HepG2 (cell line): ENCODE data around the gene ELMOD3. TPM values are rescaled to one million over a fixed set of nuclear protein-coding genes. Genes with fewer than 3 reads are reported as not detected.
A peak's percentile ranks its signal among the peaks of the same experiment; 100 is the strongest.

Source experiments
- ATAC-seq: fragments of 200-7000 bp; cut with Tn5 transposase; 3 replicates; pipeline ENCODE4 v1.9.1; 2020; ENCODE audit warnings: mild to moderate bottlenecking, moderate library complexity
- BruUV-seq: library from RNA; stranded (reverse); fragments of 400-500 nt; replicated peaks from 2 replicates; lab custom pipeline; 2021; lab: Mats Ljungman, UMichigan
- CTCF ChIA-PET: fragments of 300-600 bp; formaldehyde crosslinking; extraction: SDS; loops from one replicate; lab custom pipeline; 2021; ENCODE audit warnings: low total read pairs, inconsistent platforms, low intra/inter-chr PET ratio; lab: Yijun Ruan, JAX
- POLR2A ChIA-PET: fragments of 350-600 bp; sonication (Branson Sonifier 250); formaldehyde crosslinking; loops from one replicate; lab custom pipeline; 2020; ENCODE audit warnings: antibody characterized with exemption, inconsistent platforms; lab: Yijun Ruan, JAX
- DNase-seq: peaks from one replicate; pipeline ENCODE4 v3.0.0-alpha.2; 2015; ENCODE audit warnings: low spot score
- FAIRE-seq: peaks from 3 replicates; lab custom pipeline; 2011; peaks lifted over from hg19 to GRCh38; lab: Jason Lieb, UNC
- H2AFZ ChIP-seq: one replicate; pipeline ENCODE4 v1.6.1; 2011; ENCODE audit warnings: low read length, inconsistent platforms
- H3K27ac ChIP-seq: fragments of 300-600 bp; 3 replicates; pipeline ENCODE4 v1.8.0; 2011; ENCODE audit warnings: mixed run types, mild to moderate bottlenecking, mixed read lengths, low read length, inconsistent platforms; ENCODE audit not compliant: insufficient read depth; ENCODE audit errors: extremely low read length
- H3K27me3 ChIP-seq, 2 experiments: fragments of 200-600 bp in 1 of 2; 2 replicates in 1 of 2; 3 replicates in 1 of 2; pipeline versions ENCODE4 v1.6.0 to v1.8.0; 2011; ENCODE audit warnings: low read length in 2 of 2, mild to moderate bottlenecking in 2 of 2, moderate library complexity in 2 of 2, inconsistent platforms in 1 of 2; ENCODE audit not compliant: insufficient read depth in 2 of 2, control insufficient read depth in 1 of 2
- H3K36me3 ChIP-seq, 2 experiments: fragments of 200-600 bp in 1 of 2; replicated peaks in 1 of 2; 2 replicates in 1 of 2; 3 replicates in 1 of 2; pipeline versions ENCODE4 v1.5.1 to v1.8.0; 2011; ENCODE audit warnings: low read length in 2 of 2, inconsistent platforms in 1 of 2; ENCODE audit not compliant: insufficient read depth in 2 of 2, control insufficient read depth in 1 of 2
- H3K4me1 ChIP-seq: 2 replicates; pipeline ENCODE4 v1.5.1; 2012; ENCODE audit warnings: low read length, inconsistent platforms; ENCODE audit not compliant: insufficient read depth
- H3K4me2 ChIP-seq: 2 replicates; pipeline ENCODE4 v1.6.0; 2011; ENCODE audit warnings: low read depth, low read length, inconsistent platforms
- H3K4me3 ChIP-seq, 3 experiments: fragments of 200-600 bp in 1 of 3; sonication (generic), shearing (Covaris generic) in 1 of 3; replicated peaks in 1 of 3; 2 replicates each; pipeline ENCODE4 v1.5.1; 2011 to 2016; ENCODE audit warnings: low read length in 3 of 3, inconsistent platforms in 2 of 3, low read depth in 2 of 3, mild to moderate bottlenecking in 2 of 3, control low read depth in 1 of 3, mixed read lengths in 1 of 3; ENCODE audit not compliant: insufficient read depth in 1 of 3
- H3K79me2 ChIP-seq: one replicate; pipeline ENCODE4 v1.6.1; 2011; ENCODE audit warnings: low read length, inconsistent platforms; ENCODE audit not compliant: insufficient read depth
- H3K9ac ChIP-seq: 2 replicates; pipeline ENCODE4 v1.6.0; 2011; ENCODE audit warnings: mild to moderate bottlenecking, low read depth, low read length, inconsistent platforms; ENCODE audit not compliant: insufficient read depth
- H3K9me3 ChIP-seq: 2 replicates; pipeline ENCODE4 v1.5.1; 2012; ENCODE audit warnings: mild to moderate bottlenecking, low read length
- H4K20me1 ChIP-seq: 2 replicates; pipeline ENCODE4 v1.6.0; 2011; ENCODE audit warnings: inconsistent platforms, mild to moderate bottlenecking, low read length, moderate library complexity; ENCODE audit not compliant: insufficient read depth
- HNRNPL ChIP-seq: fragments of 200-400 bp; formaldehyde crosslinking; IDR thresholded peaks from 2 replicates; pipeline ENCODE4 v1.6.1; 2017; ENCODE audit warnings: mild to moderate bottlenecking, low read depth, low read length
- KDM5B ChIP-seq: sonication (generic); formaldehyde crosslinking; IDR thresholded peaks from 2 replicates; pipeline ENCODE4 v1.4.0; 2020; ENCODE audit warnings: missing genetic modification reagents, mild to moderate bottlenecking, borderline replicate concordance
- MXD1 ChIP-seq: sonication (generic); formaldehyde crosslinking; IDR thresholded peaks from 2 replicates; pipeline ENCODE4 v1.4.0; 2020; ENCODE audit warnings: mild to moderate bottlenecking, missing genetic modification reagents
- NR0B2 ChIP-seq: sonication (generic); formaldehyde crosslinking; IDR thresholded peaks from 2 replicates; pipeline ENCODE4 v1.4.0; 2020; ENCODE audit warnings: mild to moderate bottlenecking, missing genetic modification reagents
- NRL ChIP-seq: sonication (generic); formaldehyde crosslinking; IDR thresholded peaks from 2 replicates; pipeline ENCODE4 v1.5.0; 2020; ENCODE audit warnings: missing genetic modification reagents, mild to moderate bottlenecking, moderate library complexity, borderline replicate concordance
- PITX1 ChIP-seq: sonication (generic); formaldehyde crosslinking; IDR thresholded peaks from 2 replicates; pipeline ENCODE4 v1.5.1; 2020; ENCODE audit warnings: mild to moderate bottlenecking, missing genetic modification reagents
- TRAFD1 ChIP-seq: sonication (generic); formaldehyde crosslinking; IDR thresholded peaks from 2 replicates; pipeline ENCODE4 v1.5.1; 2020; ENCODE audit warnings: missing genetic modification reagents, mild to moderate bottlenecking, borderline replicate concordance
- ZNF263 ChIP-seq: sonication (generic); formaldehyde crosslinking; IDR thresholded peaks from 2 replicates; pipeline ENCODE4 v1.4.0; 2020; ENCODE audit warnings: missing genetic modification reagents
- ZNF274 ChIP-seq: sonication (generic); formaldehyde crosslinking; IDR thresholded peaks from 2 replicates; pipeline ENCODE4 v1.5.1; 2020; ENCODE audit warnings: mild to moderate bottlenecking, missing genetic modification reagents
- ZNF639 ChIP-seq: conservative IDR thresholded peaks from 2 replicates; pipeline ENCODE4 v1.6.1; 2018; ENCODE audit warnings: missing genetic modification reagents
- ZNF687 ChIP-seq: sonication (generic); formaldehyde crosslinking; IDR thresholded peaks from 2 replicates; pipeline ENCODE4 v1.5.1; 2020; ENCODE audit warnings: mild to moderate bottlenecking, missing genetic modification reagents, moderate library complexity
- ZNF770 ChIP-seq: sonication (generic); formaldehyde crosslinking; IDR thresholded peaks from 2 replicates; pipeline ENCODE4 v1.5.0; 2020; ENCODE audit warnings: mild to moderate bottlenecking, missing genetic modification reagents
- WGBS: methylation state at CpG from one replicate; pipeline ENCODE4 v1.1.6; 2017; ENCODE audit warnings: low lambda C conversion rate; 5-methylcytosine and 5-hydroxymethylcytosine counted together
- in situ Hi-C: cut with HindIII; loops from 2 replicates; pipeline ENCODE4 v1.10.0; 2017; ENCODE audit warnings: low pct_unique_long_range_greater_than_20kb; ENCODE audit not compliant: extremely low pct_ligation_motif_present
- intact Hi-C: fragments of 100-400 bp; cut with micrococcal nuclease; formaldehyde crosslinking; loops from one replicate; pipeline ENCODE4 v1.10.0; 2022; ENCODE audit not compliant: unreplicated experiment
- polyA plus RNA-seq, 8 experiments: library from polyadenylated mRNA; depleted of rRNA in 3 of 8; stranded (reverse) in 7 of 8; unstranded in 1 of 8; fragments of >200 nt; fragmentation: Illumina TruSeq in 4 of 8; extraction: Trizol in 4 of 8; gene quantifications; 2 replicates each; pipeline versions ENCODE4 v1.2.1 to v1.2.3, GENCODE V29; 2011 to 2016; ENCODE audit warnings: low read depth in 4 of 8, missing spikeins in 1 of 8, mixed read lengths in 1 of 8; ENCODE audit not compliant: insufficient read depth in 1 of 8
- total RNA-seq, 5 experiments: library from RNA; depleted of rRNA; stranded (reverse); fragments of >200 nt; fragmentation: Illumina TruSeq; extraction: Trizol; gene quantifications; 2 replicates each; pipeline ENCODE4 v1.2.3, GENCODE V29; 2016; ENCODE audit warnings: low read depth in 1 of 5

Gene ELMOD3
- total and polyA plus RNA-seq, 2 of the 13 experiments (the other 11 are each of a cell fraction or from before 2014, with no cell fraction given) = 13.3 to 19.5 TPM

GRCh38 chr2:85433511-85434089 lies 79.0 kb downstream of the ELMOD3 start:
- Histone ChIP-seq H3K4me2 (no peak overlapping the region), H3K9me3 (no peaks in the 10 kb centered on the region), H3K36me3 (no peaks in the 10 kb centered on the region), H2AFZ (no peak overlapping the region), H3K4me1 (peaks cover 41% of the 10 kb centered on the region), H3K4me3 (no peak overlapping the region), H3K79me2 (no peaks in the 10 kb centered on the region), H3K9ac (no peak overlapping the region), H3K27ac (no peak overlapping the region), H4K20me1 (no peaks in the 10 kb centered on the region), H3K27me3 (peaks cover 12 to 76% of the 10 kb centered on the region in 2 experiments)
- CTCF ChIA-PET = no interaction called here
- ATAC-seq (peak; percentile 6; the same call in 1 of the 3 replicates), FAIRE-seq (no peak), DNase-seq (no peak)
- WGBS = 19% methylated on average over 4 of the region's 6 CpGs
- POLR2A ChIA-PET = interaction anchor here (1.1 to 2.4 kb wide), 3 partner anchors 10 to 106 kb away, joined by 4 to 15 read pairs (median 4); partner anchors contain the start of gene MAT2A
- in situ Hi-C loops = no loop called here
- intact Hi-C loops = no loop called here
- BruUV-seq = no TSS peak
- TF ChIP-seq HNRNPL (0 out of 2 replicates have a peak, but pooled peaks have one; percentile 34), ZNF639 (CRISPR knock-in tag) (no peak), ZNF274 (CRISPR knock-in tag) (0 out of 2 replicates have a peak, but pooled peaks have one; percentile 49), TRAFD1 (CRISPR knock-in tag) (no peak), NRL (CRISPR knock-in tag) (0 out of 2 replicates have a peak, but pooled peaks have one; percentile 25), NR0B2 (0 out of 2 replicates have a peak, but pooled peaks have one; percentile 21), PITX1 (CRISPR knock-in tag) (no peak), ZNF687 (CRISPR knock-in tag) (peak; percentile 19; the same call in 1 of the 2 replicates), ZNF770 (CRISPR knock-in tag) (no peak), ZNF263 (CRISPR knock-in tag) (peak; percentile 54; the same call in 1 of the 2 replicates), MXD1 (CRISPR knock-in tag) (peak; percentile 29; the same call in 1 of the 2 replicates), KDM5B (CRISPR knock-in tag) (0 out of 2 replicates have a peak, but pooled peaks have one; percentile 37)
